Endothelial cell of umbilical vein (primary cell): ENCODE results near the gene STAG1. TPM values are rescaled to one million over a fixed set of nuclear protein-coding genes. Genes with fewer than 3 reads are reported as not detected.
A peak's percentile ranks its signal among the peaks of the same experiment; 100 is the strongest.

Source experiments
- BruUV-seq: library from RNA; stranded (reverse); fragments of 400-500 nt; replicated peaks from 2 replicates; lab custom pipeline; 2021; lab: Mats Ljungman, UMichigan
- CTCF ChIA-PET: fragments of 300-600, 350-600 bp; sonication (Branson Sonifier 250); formaldehyde crosslinking; loops from one replicate; lab custom pipeline; 2021; ENCODE audit warnings: antibody characterized with exemption, inconsistent platforms; lab: Charles Lee
- POLR2A ChIA-PET: fragments of 300-600, 350-600 bp; sonication (Branson Sonifier 250); formaldehyde crosslinking; loops from one replicate; lab custom pipeline; 2021; ENCODE audit warnings: antibody characterized with exemption, inconsistent platforms; lab: Charles Lee
- DNase-seq: peaks from one replicate; pipeline ENCODE4 v3.0.0-alpha.2; 2011; ENCODE audit warnings: low read depth, low spot score
- FAIRE-seq: peaks from 2 replicates; lab custom pipeline; 2011; peaks lifted over from hg19 to GRCh38; lab: Jason Lieb, UNC
- H2AFZ ChIP-seq: 2 replicates; pipeline ENCODE4 v1.6.0; 2012; ENCODE audit warnings: low read depth, low read length, control low read depth, inconsistent platforms
- H3K27ac ChIP-seq: 2 replicates; pipeline ENCODE4 v1.5.1; 2011; ENCODE audit warnings: low read depth, mild to moderate bottlenecking, control low read depth, low read length, moderate library complexity; ENCODE audit not compliant: insufficient read depth
- H3K27me3 ChIP-seq, 2 experiments: 2 replicates each; pipeline versions ENCODE4 v1.6.0 to v1.6.1; 2011; ENCODE audit warnings: low read length in 2 of 2, mixed read lengths in 1 of 2; ENCODE audit not compliant: control insufficient read depth in 2 of 2, insufficient read depth in 2 of 2
- H3K36me3 ChIP-seq, 2 experiments: 2 replicates in 1 of 2; 3 replicates in 1 of 2; pipeline ENCODE4 v1.5.1; 2011; ENCODE audit warnings: low read length in 2 of 2, mild to moderate bottlenecking in 1 of 2, moderate library complexity in 1 of 2; ENCODE audit not compliant: control insufficient read depth in 2 of 2, insufficient read depth in 2 of 2; ENCODE audit errors: extremely low read depth in 1 of 2
- H3K4me1 ChIP-seq: 3 replicates; pipeline ENCODE4 v1.5.1; 2011; ENCODE audit warnings: mild to moderate bottlenecking, low read length; ENCODE audit not compliant: control insufficient read depth, insufficient read depth; ENCODE audit errors: extremely low read depth
- H3K4me2 ChIP-seq: 2 replicates; pipeline ENCODE4 v1.6.1; 2011; ENCODE audit warnings: low read length, control low read depth, mixed read lengths; ENCODE audit not compliant: insufficient read depth
- H3K4me3 ChIP-seq, 3 experiments: fragments of 200-600 bp in 1 of 3; sonication (generic), shearing (Covaris generic) in 1 of 3; replicated peaks in 1 of 3; 2 replicates each; pipeline ENCODE4 v1.5.1; 2011 to 2016; ENCODE audit warnings: control low read depth in 3 of 3, low read length in 3 of 3, mild to moderate bottlenecking in 2 of 3, inconsistent platforms in 1 of 3, low read depth in 1 of 3, moderate library complexity in 1 of 3; ENCODE audit not compliant: insufficient read depth in 1 of 3
- H3K79me2 ChIP-seq: 2 replicates; pipeline ENCODE4 v1.6.0; 2012; ENCODE audit warnings: low read length, inconsistent platforms; ENCODE audit not compliant: control insufficient read depth, insufficient read depth
- H3K9ac ChIP-seq: replicated peaks from 2 replicates; pipeline ENCODE3; 2011; ENCODE audit warnings: low read length, control low read depth; ENCODE audit not compliant: insufficient read depth; ENCODE audit errors: extremely low read depth
- H3K9me1 ChIP-seq: replicated peaks from 3 replicates; pipeline ENCODE4 v1.6.0; 2011; ENCODE audit warnings: mild to moderate bottlenecking, low read length; ENCODE audit not compliant: control insufficient read depth, insufficient read depth; ENCODE audit errors: extremely low read depth
- H3K9me3 ChIP-seq: replicated peaks from 2 replicates; pipeline ENCODE4 v1.5.1; 2012; ENCODE audit warnings: low read length, inconsistent platforms; ENCODE audit not compliant: control insufficient read depth, insufficient read depth
- H4K20me1 ChIP-seq: replicated peaks from 2 replicates; pipeline ENCODE3; 2011; ENCODE audit warnings: mild to moderate bottlenecking, low read length; ENCODE audit not compliant: control insufficient read depth, insufficient read depth; ENCODE audit errors: extremely low read depth
- CTCF ChIP-seq, 2 donors: IDR thresholded peaks; 1 replicate in 1 of 2; 2 replicates in 1 of 2; pipeline ENCODE4 v1.5.1; 2011; ENCODE audit warnings: low read length in 2 of 2, mild to moderate bottlenecking in 2 of 2, moderate library complexity in 2 of 2, control low read depth in 1 of 2, inconsistent platforms in 1 of 2, low read depth in 1 of 2; ENCODE audit not compliant: insufficient read depth in 1 of 2; ENCODE audit errors: extremely low read depth in 1 of 2
- GATA2 ChIP-seq: IDR thresholded peaks from 2 replicates; pipeline ENCODE4 v1.7.0; 2011; ENCODE audit warnings: low read depth, mild to moderate bottlenecking, moderate library complexity, mixed read lengths, low read length; ENCODE audit not compliant: insufficient read length, insufficient read depth
- JUN ChIP-seq: IDR thresholded peaks from 2 replicates; pipeline ENCODE4 v1.6.1; 2011; ENCODE audit warnings: borderline replicate concordance, low read depth; ENCODE audit not compliant: insufficient read length, insufficient read depth
- dilution Hi-C: fragments of 300-500 bp; cut with MboI; formaldehyde crosslinking; loops from one replicate; pipeline ENCODE4 v1.15.0; 2019; ENCODE audit warnings: low sequenced_read_pairs; ENCODE audit not compliant: extremely low pct_ligation_motif_present
- intact Hi-C: fragments of 100-400 bp; cut with micrococcal nuclease; formaldehyde crosslinking; loops from one replicate; pipeline ENCODE4 v1.10.0; 2022
- polyA plus RNA-seq, 4 experiments: library from polyadenylated mRNA; depleted of rRNA in 3 of 4; stranded (reverse) in 3 of 4; unstranded in 1 of 4; fragments of >200 nt; gene quantifications; 2 replicates each; pipeline versions ENCODE4 v1.2.1 to v1.2.3, GENCODE V29; 2011 to 2012; ENCODE audit warnings: missing spikeins in 1 of 4
- total RNA-seq: library from RNA; stranded (reverse); gene quantifications from 2 replicates; pipeline ENCODE4 v1.2.3, GENCODE V29; 2021

STAG1 gene
- total and polyA plus RNA-seq, 2 donors (not counting 3 experiments of a cell fraction or from before 2014, with no cell fraction given) = 7.4 to 42.1 TPM

GRCh38 chr3:136734382-136735070 is 17.7 kb downstream of the STAG1 start:
- Histone ChIP-seq H3K4me2 (peak overlapping the region; percentile 57), H2AFZ (no peak overlapping the region), H3K9me3 (no peaks in the 10 kb centered on the region), H3K36me3 (no peaks in the 10 kb centered on the region), H3K79me2 (peaks cover 91% of the 10 kb centered on the region), H3K9ac (no peak overlapping the region), H3K9me1 (no peaks in the 10 kb centered on the region), H3K4me3 (no peak overlapping the region), H3K27ac (peak overlapping the region; percentile 44), H4K20me1 (no peaks in the 10 kb centered on the region), H3K4me1 (peaks cover 12% of the 10 kb centered on the region), H3K27me3 (no peaks in the 10 kb centered on the region)
- ChIA-PET POLR2A (interaction anchor here (0.6 kb wide), 1 partner anchor 13 kb away, joined by 4 read pairs; no protein-coding TSS in a partner anchor), CTCF (interaction anchor here (0.9 to 2.0 kb wide), 4 partner anchors 12 to 279 kb away, joined by 4 to 8 read pairs (median 5); partner anchors contain the start of gene STAG1)
- no TSS peak for BruUV-seq
- dilution Hi-C loops = no loop called here
- intact Hi-C loops = no loop called here
- peak; percentile 55 for DNase-seq
- no peak for TF ChIP-seq JUN
- TF ChIP-seq GATA2 = no peak
- TF ChIP-seq CTCF (IDR thresholded peaks at IDR 0.05; ENCODE audit: extremely low read depth in 1 of 2, insufficient read depth in 1 of 2, low read depth in 1 of 2, low read length in 2 of 2) = peak in 1 of 2 donors; percentile 3
- FAIRE-seq = no peak
